ENCODE measurements around the gene SLC6A9.
A peak's percentile ranks its signal among the peaks of the same experiment; 100 is the strongest.

The SLC6A9 gene

DNA sequence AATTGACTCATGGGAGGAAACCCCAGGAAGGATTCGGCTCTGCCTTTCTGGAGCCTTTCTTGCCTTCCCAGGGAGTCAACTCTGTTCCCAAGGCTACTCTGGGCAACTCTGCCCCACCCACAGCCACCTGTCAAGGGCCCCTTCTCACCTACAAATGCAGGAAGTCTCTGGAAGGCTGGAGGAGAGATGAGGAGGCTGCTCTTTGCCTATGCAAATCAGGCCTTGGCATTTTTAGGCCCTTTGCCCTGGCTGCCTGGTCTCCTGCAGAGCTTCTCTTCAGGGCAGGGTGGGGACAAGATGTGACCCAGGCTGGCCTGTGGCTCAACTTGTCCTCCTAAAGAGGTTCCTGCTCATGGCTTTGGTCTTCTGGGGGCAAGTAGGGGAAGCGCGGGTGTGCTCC is 5.4 kb downstream of the SLC6A9 start:
- peak; percentile 96 for DNase-seq

DNA sequence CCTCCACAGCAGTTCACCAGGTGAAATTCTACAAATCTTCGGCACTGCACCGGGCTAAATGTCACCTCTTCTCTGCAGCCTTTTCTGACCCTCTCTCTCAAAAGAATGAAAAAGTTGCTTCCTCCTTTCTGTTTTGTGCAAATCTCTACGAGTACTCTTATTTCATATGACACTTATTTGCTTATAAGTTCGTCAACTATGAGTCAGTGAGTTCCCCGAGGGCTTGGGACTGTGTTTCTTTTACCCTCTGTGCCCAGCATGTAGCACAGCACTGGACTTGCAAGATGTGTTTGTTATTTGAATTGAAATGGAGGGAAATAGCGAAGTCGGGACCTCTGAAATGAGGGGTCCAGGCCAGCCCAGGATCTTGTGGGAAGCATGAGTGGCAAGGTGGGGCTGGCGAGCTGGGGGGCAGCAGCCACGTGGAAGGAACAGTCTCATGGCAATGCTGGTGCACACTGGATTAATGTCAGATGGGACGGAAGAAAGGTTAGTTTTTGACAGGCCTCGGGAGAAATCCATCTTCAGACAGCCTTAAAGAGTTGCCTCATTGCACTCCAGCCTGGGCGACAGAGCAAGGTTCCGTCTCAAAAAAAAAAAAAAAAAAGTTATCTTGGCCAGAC is 6.2 kb downstream of the SLC6A9 start:
- DNase-seq: no peak

DNA sequence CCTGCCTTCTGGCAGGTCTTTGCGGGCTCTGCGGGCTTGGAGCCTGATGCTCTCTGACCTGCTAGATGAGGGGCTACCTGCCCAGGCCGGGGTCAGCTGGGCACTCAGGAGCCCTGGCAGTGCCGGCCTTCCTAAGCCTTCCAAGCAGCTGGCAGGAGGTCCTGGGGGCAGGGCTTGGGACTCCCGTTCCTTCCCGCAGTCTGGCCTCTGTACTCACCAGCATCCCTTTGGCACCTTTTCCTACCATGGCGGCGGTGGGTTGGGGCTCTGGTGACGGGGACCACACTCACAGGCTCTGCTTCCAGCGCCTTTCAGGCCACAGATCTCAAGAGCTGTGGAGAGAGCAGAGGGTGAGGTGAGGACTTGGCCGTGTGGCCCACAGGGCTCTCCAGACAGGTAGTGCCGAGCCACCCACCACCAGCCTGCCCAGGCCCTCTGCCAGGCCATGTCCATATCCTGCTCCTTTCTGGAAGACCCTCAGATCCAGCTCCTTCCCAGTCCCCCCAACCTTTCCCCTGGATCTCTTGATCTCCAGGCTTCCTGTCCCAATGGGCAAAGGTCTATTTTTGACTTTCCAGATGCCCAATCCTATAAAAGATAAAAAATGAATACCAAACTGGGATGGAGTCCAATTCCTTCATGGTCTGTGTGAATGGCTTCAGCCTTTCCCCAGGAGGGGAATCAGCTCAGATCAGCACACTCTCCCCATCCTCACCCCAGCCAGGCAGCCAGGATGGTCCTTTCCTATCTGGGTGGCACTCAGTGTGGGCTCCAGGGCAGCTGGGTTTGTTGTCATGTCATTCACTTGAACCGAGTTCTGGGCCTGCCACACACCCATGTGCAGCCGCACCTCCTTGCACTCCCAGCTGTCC is 7.0 kb downstream of the SLC6A9 start:
- DNase-seq: no peak

DNA sequence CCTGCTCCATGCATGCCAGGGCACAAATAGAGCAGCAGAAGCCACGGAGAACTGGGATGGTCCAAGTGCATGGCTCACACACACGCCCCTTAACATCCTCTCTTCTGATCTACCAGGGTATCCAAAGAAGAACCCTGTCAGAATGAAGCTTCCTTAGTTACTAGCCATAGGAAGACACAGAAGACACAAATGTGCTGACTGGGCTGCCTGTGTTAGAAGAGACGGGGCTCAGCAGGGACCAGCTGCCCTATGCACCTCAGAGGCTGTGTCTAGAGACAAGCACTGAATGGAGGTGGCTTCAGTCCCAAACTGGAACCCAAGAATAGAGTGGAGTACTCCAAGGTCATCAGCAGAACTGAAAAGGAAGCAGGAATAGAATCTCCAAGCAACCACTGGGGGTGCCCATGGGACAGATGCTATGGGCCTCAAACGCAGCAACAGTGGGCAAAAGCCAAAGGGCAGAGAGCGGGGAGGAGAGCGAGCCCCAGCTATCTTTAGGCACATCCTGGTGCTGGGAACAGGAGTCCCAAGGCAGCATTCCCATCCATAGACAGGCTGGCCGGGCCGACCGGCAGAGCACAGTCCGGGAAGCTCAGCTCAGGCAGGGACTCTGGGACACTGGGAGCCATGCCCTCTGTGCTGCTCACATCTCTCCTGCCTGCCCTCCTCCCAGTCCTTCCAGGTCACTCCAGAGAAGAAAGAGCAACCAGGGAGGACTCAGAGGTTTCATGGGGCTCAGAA is 9.5 kb downstream of the SLC6A9 start:
- no peak for DNase-seq

DNA sequence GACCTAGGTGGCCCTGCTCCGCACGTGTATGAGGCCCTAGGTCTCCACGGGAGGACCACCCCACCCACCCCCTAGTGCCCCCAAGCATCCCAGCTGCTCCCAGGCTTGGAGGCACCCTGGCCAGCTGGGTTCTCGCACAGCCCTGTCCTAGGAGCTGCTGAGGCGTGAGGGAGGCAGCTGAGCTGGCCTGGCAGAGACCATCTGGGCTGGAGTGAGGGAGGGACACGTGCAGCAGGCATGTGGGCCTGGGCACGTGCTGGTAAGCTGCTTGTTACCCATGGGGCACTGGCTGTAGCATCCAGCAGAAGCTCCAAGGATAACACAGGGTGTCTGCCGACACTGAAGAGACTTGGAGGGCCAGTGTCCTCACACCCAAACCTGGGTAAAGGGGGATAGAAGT is 10.1 kb downstream of the SLC6A9 start:
- no peak for DNase-seq

DNA sequence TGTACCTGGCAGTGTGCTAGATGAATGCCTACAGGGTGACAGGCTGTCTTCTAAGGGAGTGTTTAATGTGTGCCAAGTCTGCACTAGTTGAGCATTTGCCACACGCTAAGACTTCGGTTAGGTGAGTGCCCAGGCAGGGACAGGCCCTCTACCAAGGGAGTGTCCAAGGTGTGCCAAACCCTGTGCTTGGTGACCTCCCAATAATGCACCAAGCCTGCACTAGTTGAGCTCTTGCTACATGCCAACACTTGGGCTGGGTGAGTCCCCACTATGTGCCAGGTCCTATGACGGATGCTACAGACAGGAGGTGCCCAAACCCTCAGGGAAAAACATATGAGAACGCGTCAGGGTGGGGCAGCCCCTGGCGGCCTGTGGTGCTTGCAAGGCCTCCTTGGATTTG is 10.8 kb downstream of the SLC6A9 start:
- DNase-seq: no peak

DNA sequence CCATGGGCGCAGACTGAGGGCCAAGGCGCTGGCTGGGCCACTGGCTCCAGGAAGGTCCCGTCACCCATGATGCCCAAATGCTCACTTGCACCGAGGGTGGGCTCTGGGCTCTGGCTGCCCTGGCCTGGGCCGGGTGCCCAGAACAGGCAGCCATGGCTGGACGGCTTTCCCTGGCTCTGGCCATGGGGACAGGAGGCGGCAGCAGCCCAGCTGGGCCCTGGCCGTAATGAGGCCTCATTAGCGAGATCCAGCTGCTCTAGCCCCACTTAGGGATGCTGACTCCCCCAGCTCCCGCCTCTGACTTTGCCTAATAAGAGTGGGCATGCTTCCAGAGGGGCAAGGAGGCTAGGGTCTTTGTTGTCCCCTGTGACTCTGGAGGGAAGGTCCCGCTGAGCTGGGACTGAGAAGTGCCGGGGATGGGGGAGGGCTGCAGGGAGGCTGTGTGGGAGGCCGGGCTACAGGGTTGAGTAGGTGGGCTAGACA is 11.8 kb downstream of the SLC6A9 start:
- DNase-seq: no peak

DNA sequence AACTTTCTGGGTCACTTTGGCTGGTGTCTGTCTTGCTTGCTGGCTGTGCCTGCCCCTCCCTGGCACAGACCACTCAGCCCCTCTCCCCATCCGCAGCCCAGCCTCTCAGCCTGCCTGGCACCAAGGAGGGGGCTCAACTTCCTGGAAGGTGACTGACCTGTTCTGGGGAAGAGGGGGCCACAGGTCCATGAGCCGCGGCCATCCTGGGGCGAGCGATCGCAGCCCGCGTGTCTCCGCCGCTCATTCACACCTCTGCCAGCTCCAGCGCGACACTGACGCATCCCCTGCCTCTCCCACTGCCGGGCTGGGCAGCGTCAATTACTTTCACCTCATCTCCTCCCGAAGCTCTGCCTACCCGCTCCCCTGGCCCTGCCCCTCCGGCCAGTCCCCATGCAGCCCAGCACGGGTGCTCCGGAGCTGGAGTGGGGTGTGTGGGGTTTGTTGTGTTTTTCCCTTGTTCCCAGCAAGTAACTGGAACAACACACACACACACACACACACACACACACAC is 14.3 kb downstream of the SLC6A9 start:
- DNase-seq: no peak

DNA sequence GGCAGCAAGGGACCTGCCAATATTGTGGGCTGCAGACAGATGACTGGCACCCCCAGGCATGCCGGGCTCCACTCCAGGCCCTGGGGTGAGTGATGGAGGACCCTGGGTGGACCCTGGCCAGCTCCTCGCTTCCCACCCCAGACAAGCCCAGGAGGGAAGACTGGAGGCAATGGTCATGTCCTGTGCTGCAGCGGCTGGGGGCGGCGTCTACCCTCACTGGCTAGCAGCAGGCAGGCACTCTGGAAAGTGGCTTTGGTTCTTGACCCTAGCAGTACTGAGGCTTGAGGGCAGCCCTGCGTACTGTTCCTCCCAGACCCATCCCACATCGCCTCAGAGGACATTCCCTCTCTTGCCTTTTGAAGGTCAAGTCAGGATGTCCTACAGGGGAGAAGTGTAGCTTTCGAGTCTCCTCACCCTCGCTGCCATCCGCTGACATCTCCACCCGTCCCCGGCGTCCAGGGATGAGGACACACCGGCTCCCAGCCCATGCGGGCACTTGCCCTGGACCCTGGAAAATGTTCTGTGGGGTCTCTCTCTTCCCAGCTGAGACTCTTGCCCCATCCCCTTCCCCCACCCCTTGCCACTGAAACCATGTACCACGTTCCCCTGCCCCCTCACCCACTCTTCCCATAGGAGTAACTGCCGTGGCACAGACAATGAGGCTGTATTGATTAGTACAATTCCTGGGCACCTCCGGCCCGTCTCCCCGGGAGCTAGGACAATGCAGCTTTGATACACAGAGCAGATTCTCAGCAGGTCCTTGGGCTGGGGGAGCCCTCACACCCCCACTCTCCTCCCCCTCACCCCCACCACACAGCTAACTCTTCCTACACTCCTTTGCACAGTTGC is 15.0 kb downstream of the SLC6A9 start:
- no peak for DNase-seq

DNA sequence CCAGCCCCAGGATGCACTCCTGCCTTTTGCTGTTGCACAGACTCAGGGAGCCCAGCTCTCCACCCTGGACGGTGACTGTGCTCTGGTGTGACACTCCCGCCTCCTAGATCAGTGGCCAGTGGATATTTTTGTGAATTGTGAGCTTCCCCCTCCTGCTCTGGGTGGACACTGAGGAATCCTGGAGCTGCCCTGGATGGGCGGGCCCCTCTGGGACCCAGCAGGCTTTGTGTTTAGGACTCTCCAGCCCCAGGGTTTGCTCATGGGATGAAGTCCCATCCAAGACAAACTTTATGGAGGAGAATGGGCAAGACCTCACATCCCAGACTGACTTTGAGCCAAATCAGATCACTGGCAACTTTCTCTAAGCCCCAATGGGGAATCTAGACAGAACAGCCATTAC is 16.1 kb downstream of the SLC6A9 start:
- no peak for DNase-seq

DNA sequence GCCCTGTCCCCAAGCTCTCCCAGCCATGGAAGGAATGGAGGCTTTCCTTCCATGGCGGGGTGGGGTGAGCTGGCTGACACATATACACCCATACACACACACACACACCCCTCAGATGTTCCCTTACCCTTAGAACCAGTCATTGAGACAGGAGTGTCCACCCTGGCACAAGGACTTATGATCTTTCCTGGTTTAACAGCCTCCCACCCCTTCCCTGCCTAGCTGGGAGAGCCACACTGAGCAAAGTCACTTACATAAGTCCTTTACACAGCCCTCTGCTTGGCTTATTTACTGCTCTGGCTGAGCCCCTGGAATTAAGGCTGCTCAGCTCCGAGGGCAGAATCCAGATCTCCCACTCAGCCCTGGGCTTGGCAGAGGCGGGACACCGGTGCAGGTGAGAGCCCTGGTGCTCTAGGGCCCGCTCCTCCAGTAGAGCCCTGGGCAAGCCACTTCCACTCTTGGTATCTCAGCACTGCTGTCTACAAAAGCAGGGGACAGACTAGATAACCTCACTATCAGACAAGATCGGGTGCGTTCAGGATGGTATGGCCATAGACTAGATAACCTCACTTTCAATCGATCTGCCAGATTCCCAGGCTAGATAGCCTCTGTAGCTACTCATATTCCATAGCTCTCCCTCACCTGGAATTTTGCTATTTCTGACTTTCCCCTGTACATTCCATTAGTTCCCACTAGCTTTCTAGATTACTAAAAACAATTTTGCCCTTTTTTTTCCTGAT is 16.7 kb downstream of the SLC6A9 start:
- DNase-seq: no peak

DNA sequence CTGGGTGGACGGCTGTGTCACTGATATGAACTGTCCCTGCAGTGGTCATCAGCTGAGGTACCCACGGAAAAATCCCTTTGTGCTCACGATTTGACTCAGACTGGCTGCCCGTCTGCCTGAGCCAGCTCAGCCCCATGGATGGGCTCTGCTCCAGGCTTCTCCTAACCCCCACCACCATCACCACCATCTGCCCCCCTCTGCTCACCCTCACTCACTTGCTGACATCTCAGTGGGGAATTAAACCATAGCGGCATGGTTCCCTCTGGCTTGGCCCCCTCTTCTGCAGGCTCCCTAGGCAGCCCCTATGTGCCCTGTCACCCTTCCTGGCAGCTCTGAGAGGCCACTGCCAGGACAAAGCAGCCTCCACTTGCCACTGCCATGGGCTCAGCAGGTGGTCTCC is 17.3 kb downstream of the SLC6A9 start:
- DNase-seq: no peak

DNA sequence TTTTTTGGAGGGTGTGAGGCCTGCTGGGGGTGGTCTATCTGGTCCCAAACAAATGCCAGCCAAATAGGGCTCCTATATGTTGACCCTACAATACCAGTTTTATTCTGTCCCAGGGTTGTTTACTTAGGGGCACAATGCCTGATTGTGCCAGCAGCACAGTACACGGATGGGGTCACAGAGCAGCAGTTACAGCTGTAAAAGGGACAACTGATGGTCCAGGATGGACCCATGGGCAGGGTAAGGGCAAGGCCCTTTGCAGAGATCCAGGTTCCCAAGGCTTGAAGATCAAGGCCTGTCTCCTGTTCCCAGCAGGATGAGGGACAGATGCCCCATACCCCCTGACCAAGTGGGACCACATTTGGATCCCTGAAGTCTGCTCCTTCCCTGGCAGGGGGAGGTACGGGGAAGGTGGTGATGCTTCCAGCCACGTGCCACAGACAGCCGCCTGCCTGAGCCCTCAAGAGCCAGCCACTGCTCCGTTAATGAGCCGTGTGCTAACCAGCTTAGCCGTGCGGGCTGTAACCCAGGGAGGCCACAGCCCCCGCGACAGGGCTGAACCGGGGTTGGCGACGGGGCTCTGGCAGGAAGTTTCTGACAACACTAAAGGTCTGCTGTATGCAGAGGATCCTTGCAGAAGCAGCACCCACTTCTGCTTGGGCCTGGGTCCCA is 18.2 kb downstream of the SLC6A9 start:
- no peak for DNase-seq

DNA sequence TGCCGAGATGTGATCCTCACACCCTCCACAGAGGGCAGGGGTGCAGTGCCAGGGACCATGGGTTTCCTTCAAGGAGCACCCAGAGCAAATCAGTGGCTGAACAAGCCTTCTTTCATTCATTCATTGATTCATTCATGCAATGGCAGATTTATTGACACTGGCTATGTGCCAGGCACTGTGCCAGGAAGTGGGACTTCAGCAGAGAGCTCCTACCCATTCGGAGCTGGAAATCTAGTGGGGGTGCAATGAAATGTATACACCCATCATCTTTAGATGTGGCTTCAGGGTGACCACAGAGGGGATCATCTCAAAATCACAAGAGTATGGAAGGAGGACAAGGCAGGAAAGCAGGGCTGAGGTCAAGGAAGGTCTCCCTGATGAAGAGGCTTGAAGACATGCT is 18.9 kb downstream of the SLC6A9 start:
- DNase-seq: peak; percentile 45

DNA sequence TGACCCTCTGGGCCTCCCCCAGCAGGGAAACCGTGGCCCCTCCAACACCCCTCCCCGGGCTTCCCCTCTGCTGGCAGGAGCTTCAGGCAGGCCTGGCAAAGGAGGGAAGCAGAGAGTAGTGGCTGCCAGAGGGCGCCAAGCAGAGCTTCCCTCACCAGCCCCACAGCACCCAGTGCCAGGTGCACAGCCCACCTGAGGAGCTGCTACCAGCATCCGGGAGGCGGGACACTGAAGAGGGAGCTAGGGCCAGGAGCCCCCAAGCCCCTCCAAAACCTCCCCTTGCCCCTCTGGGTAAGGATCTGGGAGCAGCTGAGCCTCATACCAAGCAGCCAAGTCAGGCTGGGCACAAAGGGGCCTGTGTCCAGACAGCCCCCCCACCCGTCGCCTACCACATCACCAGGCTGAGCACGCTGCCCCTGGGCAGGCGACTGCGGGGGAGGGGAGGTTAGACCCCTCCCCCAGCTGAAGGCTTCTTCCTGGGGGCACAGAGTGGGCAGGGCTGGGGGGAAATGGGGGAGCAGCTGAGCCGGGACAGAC is 20.3 kb downstream of the SLC6A9 start:
- DNase-seq: no peak

DNA sequence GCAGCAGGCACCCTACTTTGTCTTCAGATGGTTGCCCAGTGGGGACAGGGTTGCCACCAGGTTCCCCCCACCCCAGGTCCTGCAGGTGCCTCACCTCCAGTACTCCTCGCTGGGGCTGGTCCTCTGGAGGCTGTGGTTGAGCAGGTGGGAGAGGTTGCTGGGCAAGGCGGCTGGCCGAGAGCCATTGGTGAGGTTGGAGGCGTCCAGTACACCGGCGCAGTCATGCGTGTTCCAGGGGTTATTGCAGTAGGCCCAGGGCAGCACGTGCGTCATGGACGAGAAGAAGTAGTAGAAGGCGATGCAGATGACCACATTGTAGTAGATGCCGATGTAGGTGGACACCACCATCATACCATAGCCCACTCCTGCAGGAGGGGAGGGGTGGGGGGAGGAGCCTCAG is 23.0 kb downstream of the SLC6A9 start:
- no peak for DNase-seq

DNA sequence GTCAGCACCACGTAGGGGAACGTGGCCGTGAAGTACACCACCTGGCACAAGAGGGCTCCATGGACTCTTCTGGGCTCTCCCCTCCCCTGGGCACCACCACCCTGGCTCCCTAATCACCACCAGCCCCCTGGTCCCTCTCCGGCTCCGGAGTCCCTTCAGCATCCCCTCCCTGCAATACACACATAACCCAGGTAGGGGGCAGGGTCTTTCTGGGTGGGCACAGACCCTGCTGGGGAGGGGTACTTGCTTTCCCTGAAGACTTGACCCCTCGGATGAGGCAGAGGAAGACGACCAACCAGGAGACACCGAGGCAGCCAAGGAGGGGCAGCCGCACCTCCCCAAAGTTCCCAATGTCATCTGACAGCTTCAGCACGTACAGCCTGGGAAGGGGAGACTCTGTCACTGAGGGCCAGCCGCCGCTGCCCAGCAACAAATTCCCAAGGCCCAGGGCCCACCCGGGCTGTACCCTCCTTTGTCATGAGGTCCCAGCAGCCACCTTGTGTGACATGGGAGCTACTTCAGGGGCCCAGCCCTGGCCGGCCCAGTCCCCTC is 28.6 kb downstream of the SLC6A9 start:
- DNase-seq: no peak

DNA sequence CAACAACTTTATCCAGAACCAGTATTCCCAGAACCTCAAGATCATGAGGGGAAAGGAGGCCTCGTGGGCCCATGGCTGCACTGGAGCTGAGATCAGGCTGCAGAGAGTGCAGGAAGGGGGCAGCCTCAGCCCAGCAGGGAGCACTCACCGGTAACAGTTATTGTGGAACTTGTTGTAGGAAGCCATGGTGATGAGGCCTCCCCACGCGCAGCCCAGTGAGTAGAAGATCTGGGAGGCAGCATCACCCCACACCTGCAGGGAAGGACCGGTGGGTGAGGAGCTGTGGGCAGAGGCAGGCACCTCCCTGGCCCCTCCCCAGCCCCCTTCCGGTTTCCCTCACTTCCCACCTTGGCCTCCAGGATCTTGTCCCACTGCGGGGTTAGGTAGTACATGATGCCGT is 29.1 kb downstream of the SLC6A9 start:
- DNase-seq: no peak

DNA sequence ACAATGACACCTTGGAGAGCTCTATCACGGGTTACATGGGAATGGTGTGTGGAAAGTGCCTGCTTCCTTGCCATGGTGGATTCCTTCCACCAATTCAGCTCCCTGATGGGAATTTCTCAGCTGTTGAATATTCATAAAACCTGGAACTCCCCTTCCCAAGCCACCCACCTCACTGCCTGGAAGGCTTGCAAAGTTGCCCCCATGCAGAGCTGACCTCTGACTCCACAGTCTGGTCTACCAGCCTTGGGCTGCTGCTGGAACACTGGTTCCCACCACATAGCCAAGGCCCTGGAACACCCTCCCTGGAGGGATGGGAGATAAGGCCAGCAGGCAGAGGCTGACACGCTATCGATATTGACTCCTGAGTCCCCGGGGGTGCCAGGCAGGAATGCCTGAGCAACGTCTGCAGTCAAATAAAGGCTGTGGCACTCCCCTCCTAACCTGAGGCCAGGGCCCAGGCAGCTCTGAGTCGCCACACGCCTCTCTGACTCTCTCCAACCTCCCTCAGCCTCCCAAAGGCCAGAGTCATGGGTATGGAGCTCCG is 31.1 kb downstream of the SLC6A9 start:
- DNase-seq: no peak

DNA sequence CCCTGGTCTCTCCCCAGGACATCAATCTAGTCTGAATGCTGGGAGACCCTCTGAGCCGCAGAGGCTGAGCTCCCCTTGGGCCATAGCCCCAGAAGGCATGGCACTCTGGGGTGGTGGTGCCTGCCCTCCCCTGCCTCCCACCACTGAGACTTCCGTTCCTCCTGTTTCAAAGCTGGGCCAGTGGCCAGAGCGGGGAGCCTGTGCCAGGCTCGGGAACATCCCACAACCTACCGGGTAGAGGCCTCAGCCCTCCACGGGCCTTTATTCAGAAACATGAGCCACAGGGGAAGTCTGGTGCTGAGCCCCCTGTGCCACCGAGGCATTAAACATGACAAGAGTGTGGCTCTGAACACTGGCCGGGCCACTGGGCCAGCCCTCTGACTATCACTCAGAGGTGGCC is 31.8 kb downstream of the SLC6A9 start:
- no peak for DNase-seq

Measured in NCI-H510A treated with DMSO at 0.1 percent for 48 hours (cell line).